NCI-H226 (cell line): ENCODE results near the gene TSPAN5.

ENCODE experiments used
- DNase-seq: peaks from one replicate; pipeline ENCODE4 v3.0.0-alpha.2; 2015

The TSPAN5 gene

GRCh38 chr4:98434816-98435215 lies 223.6 kb downstream of the TSPAN5 start:
- no peak for DNase-seq

- DNase-seq = no peak
Measured at GRCh38 chr4:98433691-98434090, 224.7 kb downstream of the TSPAN5 start.

GRCh38 chr4:98430708-98431403 lies 227.6 kb downstream of the TSPAN5 start:
- peak; percentile 86 for DNase-seq

DNA sequence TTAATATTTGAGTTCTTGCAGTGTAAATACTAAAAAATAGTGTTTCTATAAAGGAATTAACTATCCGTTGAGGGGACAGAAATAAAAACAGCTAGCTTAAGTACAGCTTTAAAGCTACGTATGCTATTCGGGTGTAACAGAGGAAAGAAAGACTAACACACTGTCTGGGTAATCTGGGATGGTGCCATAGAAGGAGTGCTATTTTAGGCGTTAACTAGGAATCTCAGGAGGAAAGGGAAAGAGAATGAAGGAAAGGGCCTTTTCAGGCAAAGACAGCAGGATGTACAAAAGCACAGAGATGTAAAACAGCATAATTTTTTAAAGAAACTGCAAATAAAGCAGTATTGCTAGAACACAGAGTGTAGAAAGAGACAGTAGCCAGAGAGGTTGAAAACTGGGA lies 235.4 kb downstream of the TSPAN5 start:
- no peak for DNase-seq

DNA sequence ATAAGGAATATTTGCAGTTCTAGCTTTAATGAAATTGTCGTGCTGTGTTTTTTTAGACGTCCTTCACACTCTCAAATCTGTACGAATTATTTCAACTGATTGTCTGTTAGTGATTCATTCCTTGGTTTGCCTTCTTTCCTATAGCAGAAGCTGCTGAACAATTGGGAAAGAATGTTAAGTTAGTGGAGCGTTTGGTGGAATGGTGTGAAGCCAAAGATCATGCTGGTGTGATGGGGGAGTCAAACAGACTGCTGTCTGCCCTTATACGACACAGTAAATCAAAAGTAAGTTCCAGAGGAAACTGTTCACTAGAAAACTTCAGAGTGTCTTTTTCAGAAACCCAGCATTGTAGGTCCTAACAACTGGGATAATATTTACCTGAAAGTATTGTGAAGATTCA lies 237.3 kb downstream of the TSPAN5 start:
- peak; percentile 40 for DNase-seq
